GM18861 (cell line): ENCODE results near the gene KRTAP4-3.
"Not testable (repeated sequence)": the region's sequence is repeated elsewhere in the genome, so short reads cannot be mapped to it uniquely, and the experiment has no call there.

Source experiments
- ATAC-seq: cut with Tn5 transposase; IDR thresholded peaks from one replicate; pipeline ENCODE4 v1.9.1; 2021; ENCODE audit not compliant: unreplicated experiment

Gene KRTAP4-3

DNA sequence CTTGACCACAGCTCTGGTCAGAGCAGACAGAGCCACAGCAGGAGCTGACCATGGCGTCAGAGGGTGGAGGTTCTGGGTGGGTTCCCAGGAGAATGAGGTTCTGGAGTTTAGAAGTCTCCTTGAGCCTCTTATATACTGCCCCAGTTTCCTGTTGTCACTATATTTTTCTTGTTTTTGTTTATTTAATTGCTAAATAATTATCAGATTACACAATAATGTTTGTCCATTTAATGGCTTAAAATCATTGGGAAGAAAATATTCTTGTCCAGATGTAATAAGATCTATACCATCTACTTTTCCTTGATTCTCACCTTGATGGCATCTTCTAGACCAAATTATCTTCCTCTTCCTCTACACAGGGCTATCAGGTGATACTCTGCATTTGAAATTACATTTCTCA, at the start of gene KRTAP4-3:
Gene KRTAP4-3 (minus strand): TSS at position 101 of the 400 bp plus-strand sequence. CDS start 49 bp downstream, at position 52.
- no peak for ATAC-seq

DNA sequence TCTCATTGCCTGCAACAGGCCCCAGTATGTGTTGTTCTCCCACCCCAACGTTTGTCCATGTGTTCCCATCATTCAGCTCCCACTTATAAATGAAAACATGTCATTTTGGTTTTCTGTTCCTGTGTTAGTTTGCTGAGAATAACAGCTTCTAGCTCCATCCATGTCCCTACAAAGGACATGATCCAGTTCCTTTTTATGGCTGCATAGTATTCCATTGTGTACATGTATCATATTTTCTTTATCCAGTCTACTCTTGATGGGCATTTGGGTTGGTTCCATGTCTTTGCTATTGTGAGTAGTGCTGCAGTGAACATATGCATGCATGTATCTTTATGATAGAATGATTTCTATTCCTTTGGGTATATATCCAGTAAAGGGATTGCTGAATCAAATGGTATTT, 47.7 kb upstream of the KRTAP4-3 start:
- no peak for ATAC-seq

GRCh38 chr17:41212524-41213169, 44.6 kb upstream of the KRTAP4-3 start:
- ATAC-seq = no peak

GRCh38 chr17:41211845-41212466, 43.9 kb upstream of the KRTAP4-3 start:
- ATAC-seq = no peak

GRCh38 chr17:41199421-41200078, 31.5 kb upstream of the KRTAP4-3 start:
- ATAC-seq = no peak

DNA sequence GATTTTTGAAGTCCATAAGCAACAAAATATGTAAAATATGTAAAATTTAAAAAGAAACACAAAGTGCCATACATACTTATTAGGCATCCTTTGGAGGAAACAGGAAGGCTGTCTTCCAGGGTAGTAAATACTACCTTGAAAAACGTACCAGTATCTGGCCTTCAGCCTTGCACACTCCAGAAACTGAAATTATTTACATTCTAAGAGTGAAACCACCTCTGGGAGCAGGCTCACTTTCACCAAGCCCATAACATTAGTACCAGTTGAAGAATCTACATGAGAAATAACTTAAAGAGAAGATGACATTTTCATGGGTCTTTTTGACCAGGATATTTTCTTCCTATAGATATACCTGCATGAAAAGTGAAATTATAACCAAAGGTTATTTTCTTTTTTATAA, 28.0 kb upstream of the KRTAP4-3 start:
- ATAC-seq = no peak

DNA sequence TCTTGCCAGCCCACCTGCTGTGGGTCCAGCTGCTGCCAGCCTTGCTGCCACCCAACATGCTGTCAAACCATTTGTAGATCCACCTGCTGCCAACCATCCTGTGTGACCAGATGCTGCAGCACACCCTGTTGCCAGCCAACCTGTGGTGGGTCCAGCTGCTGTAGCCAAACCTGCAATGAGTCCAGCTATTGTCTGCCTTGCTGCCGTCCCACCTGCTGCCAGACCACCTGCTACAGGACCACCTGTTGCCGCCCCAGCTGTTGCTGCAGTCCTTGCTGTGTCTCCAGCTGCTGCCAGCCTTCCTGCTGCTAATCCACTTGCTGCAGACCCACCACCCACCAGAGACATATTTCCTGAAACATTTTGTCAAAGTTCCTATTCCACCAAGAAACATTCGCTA, 22.3 kb upstream of the KRTAP4-3 start:
- no peak for ATAC-seq

- ATAC-seq = not testable (repeated sequence)
These were observed 21.9 kb upstream of the KRTAP4-3 start, which contains the start of gene KRTAP9-1 for GRCh38 chr17:41189837-41190318. Gene KRTAP9-1, plus strand, starts transcription at chr17:41189887. Its CDS starts 0 bp downstream, at chr17:41189887.

- ATAC-seq = no peak
These were observed 18.9 kb upstream of the KRTAP4-3 start for GRCh38 chr17:41186872-41187271.

DNA sequence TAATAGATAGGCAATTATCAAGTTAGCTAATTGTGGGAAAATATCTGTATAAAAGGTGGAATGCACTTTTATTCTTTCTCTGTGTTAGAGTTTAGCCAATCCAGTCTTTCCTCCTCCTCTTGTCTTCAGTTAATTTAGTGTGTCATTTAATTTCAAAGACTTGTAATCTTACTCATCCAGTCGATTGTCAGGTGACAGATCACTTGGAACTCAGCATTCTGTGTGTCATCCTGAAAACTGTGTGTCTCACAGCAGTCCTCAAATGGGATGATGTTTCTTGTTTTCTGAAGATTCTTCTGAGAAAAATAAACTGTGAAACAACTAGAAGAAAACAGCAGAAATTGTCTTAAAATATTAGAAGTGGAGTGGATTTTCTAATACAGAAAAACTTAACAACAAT, 17.0 kb upstream of the KRTAP4-3 start:
- ATAC-seq = no peak

DNA sequence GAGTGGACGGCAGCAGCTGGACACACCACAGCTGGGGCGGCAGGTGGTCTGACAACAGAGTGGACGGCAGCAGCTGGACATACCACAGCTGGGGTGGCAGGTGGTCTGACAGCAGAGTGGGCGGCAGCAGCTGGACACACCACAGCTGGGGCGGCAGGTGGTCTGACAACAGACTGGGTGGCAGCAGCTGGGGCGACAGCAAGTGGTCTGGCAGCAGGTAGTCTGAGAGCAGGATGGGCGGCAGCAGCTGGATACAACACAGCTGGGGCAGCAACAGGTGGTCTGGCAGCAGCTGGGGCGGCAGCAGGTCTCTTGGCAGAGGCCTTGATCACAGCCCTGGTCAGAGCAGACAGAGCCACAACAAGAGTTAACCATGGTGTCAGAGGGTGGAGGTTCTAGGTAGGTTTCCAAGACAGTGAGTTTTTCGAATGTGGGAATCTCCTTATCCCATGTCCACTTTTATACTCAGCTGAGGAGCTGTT, 16.5 kb upstream of the KRTAP4-3 start, which contains the start of gene KRTAP4-1:
Gene KRTAP4-1 (minus strand): TSS at position 432 of the 482 bp plus-strand sequence. CDS start 57 bp downstream, at position 375.
- no peak for ATAC-seq

DNA sequence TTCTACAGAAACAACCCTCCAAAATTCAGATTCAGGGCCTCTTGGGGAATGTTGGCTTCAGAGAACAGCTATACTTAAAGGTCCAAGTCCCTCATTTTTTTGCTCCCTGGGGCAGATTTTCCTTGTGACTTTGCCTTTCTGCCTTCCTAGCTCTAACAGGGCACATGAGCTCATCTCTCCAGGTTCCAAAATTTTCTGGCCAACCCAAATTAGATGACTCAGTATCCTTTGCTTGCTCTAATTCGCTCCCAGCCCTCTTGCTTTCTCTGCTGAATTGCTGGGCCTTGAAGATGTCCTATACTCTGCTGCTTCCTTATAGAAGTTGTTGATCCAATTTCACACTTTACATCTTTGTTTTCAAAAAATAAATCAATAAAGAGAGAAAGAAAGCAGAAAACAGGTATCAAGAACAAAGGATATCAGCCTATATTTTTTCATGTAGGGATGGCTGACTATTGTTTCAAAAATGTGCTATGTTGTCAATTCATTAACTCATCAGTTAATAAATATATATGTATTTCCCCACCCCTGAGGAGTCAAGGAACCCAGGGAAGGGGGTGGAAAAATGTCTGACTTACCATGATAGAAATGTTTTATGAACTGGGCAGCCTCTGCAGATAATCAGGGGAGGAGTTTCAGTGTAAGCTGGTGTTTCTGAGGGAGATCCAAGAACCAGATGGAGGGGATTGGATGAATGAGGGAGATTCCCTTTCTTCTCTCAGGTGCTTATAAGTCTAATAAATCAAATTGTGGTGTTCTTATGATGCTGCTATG, 11.0 kb upstream of the KRTAP4-3 start:
- ATAC-seq = no peak

GRCh38 chr17:41178341-41178740, 10.3 kb upstream of the KRTAP4-3 start:
- ATAC-seq = no peak

DNA sequence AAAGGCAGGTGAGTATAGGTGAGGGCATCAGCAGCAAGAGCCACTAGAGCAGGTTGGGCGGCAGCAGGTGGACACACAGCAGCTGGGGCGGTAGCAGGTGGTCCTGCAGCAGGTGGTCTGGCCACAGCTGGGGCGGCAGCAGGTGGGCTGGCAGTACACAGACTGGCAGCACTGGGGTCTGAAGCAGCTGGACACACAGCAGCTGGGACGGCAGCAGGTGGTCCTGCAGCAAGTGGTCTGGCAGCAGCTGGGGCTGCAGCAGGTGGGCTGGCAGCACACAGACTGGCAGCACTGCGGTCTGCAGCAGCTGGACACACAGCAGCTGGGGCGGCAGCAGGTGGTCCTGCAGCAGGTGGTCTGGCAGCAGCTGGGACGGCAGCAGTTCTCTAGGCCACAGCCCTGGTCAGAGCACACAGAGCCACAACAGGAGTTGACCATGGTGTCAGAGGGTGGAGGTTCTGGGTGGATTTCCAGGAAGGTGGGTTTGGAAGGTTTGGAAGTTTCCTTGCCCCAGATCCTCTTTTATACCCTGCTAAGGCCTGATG, 9.8 kb upstream of the KRTAP4-3 start, which contains the start of gene KRTAP4-2:
Gene KRTAP4-2 (minus strand): TSS at position 495 of the 545 bp plus-strand sequence. CDS start 57 bp downstream, at position 438.
- no peak for ATAC-seq

GRCh38 chr17:41176744-41177387, 8.8 kb upstream of the KRTAP4-3 start:
- no peak for ATAC-seq

DNA sequence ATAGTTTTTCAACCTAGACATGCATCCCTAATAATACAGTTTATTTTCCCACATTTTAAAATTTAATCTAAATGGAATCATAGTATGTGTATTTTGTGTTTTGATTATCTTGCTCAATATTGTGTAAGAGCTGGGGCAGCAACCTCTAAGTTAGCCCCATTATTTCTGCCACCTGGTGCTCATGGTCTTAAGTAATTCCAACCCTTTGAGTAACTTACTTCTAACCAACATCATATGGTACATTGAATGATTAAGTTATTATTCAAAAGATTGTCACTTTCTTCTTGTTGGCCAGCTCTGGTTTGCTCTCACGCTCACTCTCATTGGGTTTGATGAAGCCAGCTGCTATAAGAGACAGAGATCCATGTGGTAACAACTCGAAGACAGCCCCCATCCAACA, 3.9 kb upstream of the KRTAP4-3 start:
- no peak for ATAC-seq

DNA sequence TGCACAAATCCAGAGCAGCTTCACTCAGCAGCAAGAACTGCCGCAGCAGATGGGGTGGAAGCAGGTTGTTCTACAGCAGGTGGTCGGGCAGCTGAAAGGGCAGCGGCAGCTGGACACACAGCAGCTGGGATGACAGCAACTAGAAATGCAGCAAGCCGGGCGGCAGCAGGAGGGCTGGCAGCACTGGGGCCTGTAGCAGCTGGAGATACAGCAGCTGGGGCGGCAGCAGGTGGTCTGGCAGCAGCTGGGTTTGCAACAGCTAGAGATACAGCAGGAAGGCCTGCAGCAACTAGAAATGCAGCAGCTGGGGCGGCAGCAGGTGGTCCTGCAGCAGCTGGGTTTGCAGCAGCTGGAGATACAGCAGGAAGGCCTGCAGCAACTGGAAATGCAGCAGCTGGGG, 460 bp downstream of the KRTAP4-3 start:
- no peak for ATAC-seq

GRCh38 chr17:41163828-41164227, 4.2 kb downstream of the KRTAP4-3 start:
- no peak for ATAC-seq

GRCh38 chr17:41160648-41161047, 7.4 kb downstream of the KRTAP4-3 start, which contains the start of gene KRTAP4-4:
Gene KRTAP4-4, minus strand, starts transcription at chr17:41160748. Its CDS starts 57 bp downstream, at chr17:41160691.
- no peak for ATAC-seq

DNA sequence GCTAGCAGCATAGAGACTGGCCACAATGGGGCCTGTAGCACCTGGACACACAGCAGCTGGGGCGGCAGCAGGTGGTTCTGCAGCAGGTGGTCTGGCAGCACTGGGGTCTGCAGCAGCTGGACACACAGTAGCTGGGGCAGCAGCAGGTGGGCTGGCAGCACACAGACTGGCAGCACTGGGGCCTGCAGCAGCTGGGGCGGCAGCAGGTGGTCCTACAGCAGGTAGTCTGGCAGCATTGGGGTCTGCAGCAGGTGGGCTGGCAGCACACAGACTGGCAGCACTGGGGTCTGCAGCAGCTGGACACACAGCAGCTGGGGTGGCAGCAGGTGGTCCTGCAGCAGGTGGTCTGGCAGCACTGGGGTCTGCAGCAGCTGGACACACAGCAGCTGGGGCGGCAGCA, 7.8 kb downstream of the KRTAP4-3 start:
- ATAC-seq = not testable (repeated sequence)
